CD14-positive monocyte (primary cell): ENCODE data around the gene PIK3R1. TPM values are rescaled to one million over a fixed set of nuclear protein-coding genes. Genes with fewer than 3 reads are reported as not detected.

Source experiments
- DNase-seq, 3 donors: peaks; one replicate each; pipeline ENCODE4 v3.0.0-alpha.2; 2011 to 2022
- H2AFZ ChIP-seq: 2 replicates; pipeline ENCODE4 v1.6.0; 2012; ENCODE audit warnings: mild to moderate bottlenecking, low read depth, low read length, inconsistent platforms; ENCODE audit not compliant: insufficient read depth, poor library complexity, severe bottlenecking
- H3K27ac ChIP-seq, 2 donors: 1 replicate in 1 of 2; 2 replicates in 1 of 2; pipeline ENCODE4 v1.5.1; 2012 to 2013; ENCODE audit warnings: low read length in 2 of 2, control low read depth in 1 of 2, inconsistent platforms in 1 of 2, low read depth in 1 of 2, mild to moderate bottlenecking in 1 of 2
- H3K27me3 ChIP-seq, 2 donors: one replicate each; pipeline versions ENCODE4 v1.6.0 to v1.6.1; 2011 to 2013; ENCODE audit warnings: low read length in 2 of 2; ENCODE audit not compliant: control insufficient read depth in 2 of 2, insufficient read depth in 2 of 2
- H3K36me3 ChIP-seq, 2 donors: replicated peaks in 1 of 2; 1 replicate in 1 of 2; 2 replicates in 1 of 2; pipeline versions ENCODE4 v1.5.1 to v1.6.1; 2012 to 2013; ENCODE audit warnings: low read length in 2 of 2, control low read depth in 1 of 2, inconsistent platforms in 1 of 2, mild to moderate bottlenecking in 1 of 2; ENCODE audit not compliant: insufficient read depth in 2 of 2, control insufficient read depth in 1 of 2
- H3K4me1 ChIP-seq, 2 donors: 1 replicate in 1 of 2; 2 replicates in 1 of 2; pipeline versions ENCODE4 v1.5.1 to v1.6.1; 2012 to 2013; ENCODE audit warnings: low read length in 2 of 2, control low read depth in 1 of 2, inconsistent platforms in 1 of 2, mild to moderate bottlenecking in 1 of 2, moderate library complexity in 1 of 2; ENCODE audit not compliant: insufficient read depth in 2 of 2, control insufficient read depth in 1 of 2
- H3K4me2 ChIP-seq: replicated peaks from 2 replicates; pipeline ENCODE3; 2012; ENCODE audit warnings: low read length, moderate library complexity, mild to moderate bottlenecking; ENCODE audit not compliant: poor library complexity, severe bottlenecking; ENCODE audit errors: extremely low read depth
- H3K4me3 ChIP-seq, 3 experiments: fragments of 200-600 bp in 1 of 3; sonication (generic) in 1 of 3; replicated peaks in 1 of 3; 1 replicate in 2 of 3; 2 replicates in 1 of 3; pipeline ENCODE4 v1.5.1; 2011 to 2013; ENCODE audit warnings: low read length in 3 of 3, mild to moderate bottlenecking in 3 of 3, control low read depth in 2 of 3, low read depth in 2 of 3, inconsistent platforms in 1 of 3, moderate library complexity in 1 of 3
- H3K79me2 ChIP-seq: 2 replicates; pipeline ENCODE4 v1.6.0; 2012; ENCODE audit warnings: mild to moderate bottlenecking, control low read depth, inconsistent platforms, low read length, moderate library complexity; ENCODE audit not compliant: insufficient read depth
- H3K9ac ChIP-seq: 2 replicates; pipeline ENCODE4 v1.6.0; 2017; ENCODE audit warnings: low read length, mild to moderate bottlenecking; ENCODE audit not compliant: insufficient read depth, poor library complexity, severe bottlenecking
- H3K9me3 ChIP-seq, 2 donors: replicated peaks in 1 of 2; 1 replicate in 1 of 2; 2 replicates in 1 of 2; pipeline versions ENCODE4 v1.5.1 to v1.6.1; 2012 to 2013; ENCODE audit warnings: low read length in 2 of 2, control low read depth in 1 of 2; ENCODE audit not compliant: control insufficient read depth in 1 of 2, insufficient read depth in 1 of 2
- H4K20me1 ChIP-seq: 2 replicates; pipeline ENCODE4 v1.6.0; 2012; ENCODE audit warnings: mild to moderate bottlenecking, low read length, control low read depth, moderate library complexity; ENCODE audit not compliant: insufficient read depth
- H3K27ac Mint-ChIP-seq, 7 donors: one replicate each; pipeline ENCODE4 v1.8.0; 2020; ENCODE audit warnings: mild to moderate bottlenecking in 7 of 7, mixed read lengths in 7 of 7, moderate library complexity in 6 of 7, inconsistent platforms in 2 of 7
- H3K27me3 Mint-ChIP-seq, 3 donors: one replicate each; pipeline ENCODE4 v1.8.0; 2021 to 2022; ENCODE audit warnings: low read depth in 3 of 3, mild to moderate bottlenecking in 3 of 3, mixed read lengths in 3 of 3, moderate library complexity in 3 of 3, inconsistent platforms in 1 of 3
- H3K36me3 Mint-ChIP-seq, 2 donors: one replicate each; pipeline ENCODE4 v1.8.0; 2020; ENCODE audit warnings: mixed read lengths in 2 of 2, inconsistent platforms in 1 of 2, mild to moderate bottlenecking in 1 of 2
- H3K4me1 Mint-ChIP-seq: one replicate; pipeline ENCODE4 v1.8.0; 2020; ENCODE audit warnings: mild to moderate bottlenecking, mixed read lengths
- H3K4me3 Mint-ChIP-seq, 2 donors: one replicate each; pipeline ENCODE4 v1.8.0; 2020; ENCODE audit warnings: mild to moderate bottlenecking in 2 of 2, mixed read lengths in 2 of 2, moderate library complexity in 1 of 2
- H3K9me3 Mint-ChIP-seq, 7 donors: one replicate each; pipeline ENCODE4 v1.8.0; 2020 to 2022; ENCODE audit warnings: mixed read lengths in 7 of 7, mild to moderate bottlenecking in 6 of 7, moderate library complexity in 6 of 7, inconsistent platforms in 2 of 7
- WGBS: methylation state at CpG from one replicate; pipeline ENCODE4 v1.1.5; 2013; ENCODE audit warnings: missing lambda C conversion rate; ENCODE audit not compliant: insufficient coverage; 5-methylcytosine and 5-hydroxymethylcytosine counted together
- intact Hi-C, 2 donors: fragments of 100-400 bp; cut with micrococcal nuclease; formaldehyde crosslinking; loops; one replicate each; pipeline versions ENCODE4 v1.15.0 to v1.15.1; 2023
- polyA plus RNA-seq, 3 donors: library from polyadenylated mRNA; depleted of rRNA in 1 of 3; unstranded in 2 of 3; stranded (reverse) in 1 of 3; fragments of 300-500 nt in 2 of 3; fragments of >200 nt in 1 of 3; fragmentation: Illumina TruSeq in 2 of 3; gene quantifications; 1 replicate in 2 of 3; 2 replicates in 1 of 3; pipeline ENCODE4 v1.2.3, GENCODE V29; 2012 to 2021
- TF ChIP-seq, protein P1 (sequence below): fragments of 200-600 bp; IDR thresholded peaks from one replicate; pipeline ENCODE4 v1.8.0; 2022; ENCODE audit warnings: antibody characterized with exemption, mild to moderate bottlenecking

Gene PIK3R1
- polyA plus RNA-seq, 3 donors, result 9.5 to 25.5 (median 10.5) TPM

GRCh38 chr5:68298479-68298878 lies 82.9 kb downstream of the PIK3R1 start:
- TF ChIP-seq, protein P1, sequence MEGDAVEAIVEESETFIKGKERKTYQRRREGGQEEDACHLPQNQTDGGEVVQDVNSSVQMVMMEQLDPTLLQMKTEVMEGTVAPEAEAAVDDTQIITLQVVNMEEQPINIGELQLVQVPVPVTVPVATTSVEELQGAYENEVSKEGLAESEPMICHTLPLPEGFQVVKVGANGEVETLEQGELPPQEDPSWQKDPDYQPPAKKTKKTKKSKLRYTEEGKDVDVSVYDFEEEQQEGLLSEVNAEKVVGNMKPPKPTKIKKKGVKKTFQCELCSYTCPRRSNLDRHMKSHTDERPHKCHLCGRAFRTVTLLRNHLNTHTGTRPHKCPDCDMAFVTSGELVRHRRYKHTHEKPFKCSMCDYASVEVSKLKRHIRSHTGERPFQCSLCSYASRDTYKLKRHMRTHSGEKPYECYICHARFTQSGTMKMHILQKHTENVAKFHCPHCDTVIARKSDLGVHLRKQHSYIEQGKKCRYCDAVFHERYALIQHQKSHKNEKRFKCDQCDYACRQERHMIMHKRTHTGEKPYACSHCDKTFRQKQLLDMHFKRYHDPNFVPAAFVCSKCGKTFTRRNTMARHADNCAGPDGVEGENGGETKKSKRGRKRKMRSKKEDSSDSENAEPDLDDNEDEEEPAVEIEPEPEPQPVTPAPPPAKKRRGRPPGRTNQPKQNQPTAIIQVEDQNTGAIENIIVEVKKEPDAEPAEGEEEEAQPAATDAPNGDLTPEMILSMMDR, result no peak
- no peak overlapping the region for H3K27ac ChIP-seq
- no peaks in the 10 kb centered on the region for H3K27me3 ChIP-seq
- no peaks in the 10 kb centered on the region for H3K27me3 Mint-ChIP-seq
- H3K4me1 Mint-ChIP-seq, result no peaks in the 10 kb centered on the region
- H3K36me3 Mint-ChIP-seq, result peaks cover 67 to 74% of the 10 kb centered on the region in 2 donors
- H3K9me3 ChIP-seq, result no peaks in the 10 kb centered on the region
- no peak overlapping the region for H3K4me3 Mint-ChIP-seq
- intact Hi-C loops, result no loop called here
- H3K27ac Mint-ChIP-seq, result peak overlapping the region in 1 of 7 donors; percentile 55
- H3K36me3 ChIP-seq, result peaks cover 61 to 87% of the 10 kb centered on the region in 2 donors
- H3K4me3 ChIP-seq, result no peak overlapping the region
- no CpG with 5 or more reads among the region's 2 CpGs for WGBS
- H3K4me2 ChIP-seq, result no peak overlapping the region
- H3K4me1 ChIP-seq, result no peaks in the 10 kb centered on the region
- no peaks in the 10 kb centered on the region for H4K20me1 ChIP-seq
- H3K9me3 Mint-ChIP-seq, result no peaks in the 10 kb centered on the region
- H2AFZ ChIP-seq, result no peak overlapping the region
- no peak overlapping the region for H3K9ac ChIP-seq
- H3K79me2 ChIP-seq, result no peaks in the 10 kb centered on the region
- DNase-seq, result no peak

- Histone ChIP-seq H3K4me1 (no peaks in the 10 kb centered on the region), H3K4me3 (no peak overlapping the region), H3K27ac (peak overlapping the region in 1 of 2 donors; percentile 2), H3K36me3 (peaks cover 55 to 81% of the 10 kb centered on the region in 2 donors), H3K9me3 (no peaks in the 10 kb centered on the region), H3K4me2 (no peak overlapping the region), H3K9ac (no peak overlapping the region), H4K20me1 (no peaks in the 10 kb centered on the region), H3K27me3 (no peaks in the 10 kb centered on the region), H3K79me2 (no peaks in the 10 kb centered on the region), H2AFZ (no peak overlapping the region)
- WGBS, result 100% methylated on average over 1 of the region's 4 CpGs
- no peak for DNase-seq
- Mint-ChIP-seq H3K27me3 (no peaks in the 10 kb centered on the region), H3K4me3 (no peak overlapping the region), H3K9me3 (no peaks in the 10 kb centered on the region), H3K36me3 (peaks cover 61 to 67% of the 10 kb centered on the region in 2 donors), H3K4me1 (no peaks in the 10 kb centered on the region), H3K27ac (peak overlapping the region in 3 of 7 donors; percentile 2 to 40 (median 35))
- intact Hi-C loops, result no loop called here
- TF ChIP-seq, protein P1, result no peak
Measured at GRCh38 chr5:68299105-68299504, 83.5 kb downstream of the PIK3R1 start.
